NCI-H2227 treated with DMSO at 0.1 percent for 48 hours (cell line): ENCODE results near the gene EPN2.

Experiments used
- DNase-seq: peaks from one replicate; lab custom pipeline; 2025; lab: John Stamatoyannopoulos, UW

EPN2 gene

GRCh38 chr17:19331134-19331533, 94.0 kb downstream of the EPN2 start:
- no peak for DNase-seq

GRCh38 chr17:19331543-19332245, 94.5 kb downstream of the EPN2 start:
- no peak for DNase-seq

- DNase-seq: no peak
Observed at GRCh38 chr17:19332371-19333131, 95.4 kb downstream of the EPN2 start.

- DNase-seq: no peak
Observed at GRCh38 chr17:19333132-19333440, 95.9 kb downstream of the EPN2 start.

- DNase-seq: no peak
Observed at GRCh38 chr17:19333736-19334290, 96.6 kb downstream of the EPN2 start.

GRCh38 chr17:19334331-19334730, 97.2 kb downstream of the EPN2 start:
- no peak for DNase-seq

- no peak for DNase-seq
Observed at GRCh38 chr17:19335951-19336631, 98.9 kb downstream of the EPN2 start.

GRCh38 chr17:19336938-19337711, 100.0 kb downstream of the EPN2 start:
- DNase-seq: no peak

- DNase-seq: no peak
Observed at GRCh38 chr17:19337712-19338023, 100.5 kb downstream of the EPN2 start.

- DNase-seq: no peak
Observed at GRCh38 chr17:19338031-19338990, 101.1 kb downstream of the EPN2 start.

- DNase-seq: no peak
Observed at GRCh38 chr17:19339341-19339815, 102.2 kb downstream of the EPN2 start.

- no peak for DNase-seq
Observed at GRCh38 chr17:19341211-19341631, 104.1 kb downstream of the EPN2 start.

- DNase-seq: no peak
Observed at GRCh38 chr17:19341641-19342610, 104.8 kb downstream of the EPN2 start.

GRCh38 chr17:19342611-19343255, 105.6 kb downstream of the EPN2 start:
- DNase-seq: no peak

GRCh38 chr17:19343256-19343630, 106.1 kb downstream of the EPN2 start:
- DNase-seq: no peak

- DNase-seq: no peak
Observed at GRCh38 chr17:19343671-19344151, 106.5 kb downstream of the EPN2 start.

- DNase-seq: no peak
Observed at GRCh38 chr17:19344311-19345066, 107.3 kb downstream of the EPN2 start.

GRCh38 chr17:19345067-19345460, 107.9 kb downstream of the EPN2 start:
- DNase-seq: no peak
